ENCODE data around the gene MED28.
"Not testable (repeated sequence)": the region's sequence is repeated elsewhere in the genome, so short reads cannot be mapped to it uniquely, and the experiment has no call there.

Gene MED28

GRCh38 chr4:17647927-17648326 is 33.5 kb downstream of the MED28 start:
- Histone ChIP-seq H3K36me3 (ENCODE audit: control insufficient read depth, low read depth, low read length) (no peaks in the 10 kb centered on the region), H3K27ac (ENCODE audit: low read length) (no peak overlapping the region), H3K27me3 (ENCODE audit: control insufficient read depth, insufficient read depth, low read length) (no peaks in the 10 kb centered on the region), H3K9ac (ENCODE audit: low read length) (no peak overlapping the region), H3K4me3 (ENCODE audit: low read length) (no peak overlapping the region), H3K4me1 (ENCODE audit: control insufficient read depth, low read depth, low read length) (no peaks in the 10 kb centered on the region), H3K9me3 (ENCODE audit: control insufficient read depth, low read depth, low read length) (no peaks in the 10 kb centered on the region)

- no peak overlapping the region for H3K9ac ChIP-seq (ENCODE audit: low read length)
- H3K27ac ChIP-seq (ENCODE audit: low read length): no peak overlapping the region
- no peaks in the 10 kb centered on the region for H3K4me1 ChIP-seq (ENCODE audit: control insufficient read depth, low read depth, low read length)
- no peaks in the 10 kb centered on the region for H3K27me3 ChIP-seq (ENCODE audit: control insufficient read depth, insufficient read depth, low read length)
- H3K9me3 ChIP-seq (ENCODE audit: control insufficient read depth, low read depth, low read length): no peaks in the 10 kb centered on the region
- no peak overlapping the region for H3K4me3 ChIP-seq (ENCODE audit: low read length)
- H3K36me3 ChIP-seq (ENCODE audit: control insufficient read depth, low read depth, low read length): no peaks in the 10 kb centered on the region
These were observed 36.0 kb downstream of the MED28 start for GRCh38 chr4:17650406-17650805.

- Histone ChIP-seq H3K9me3 (ENCODE audit: control insufficient read depth, low read depth, low read length) (no peaks in the 10 kb centered on the region), H3K4me1 (ENCODE audit: control insufficient read depth, low read depth, low read length) (no peaks in the 10 kb centered on the region), H3K27ac (ENCODE audit: low read length) (no peak overlapping the region), H3K4me3 (ENCODE audit: low read length) (no peak overlapping the region), H3K36me3 (ENCODE audit: control insufficient read depth, low read depth, low read length) (no peaks in the 10 kb centered on the region), H3K9ac (ENCODE audit: low read length) (no peak overlapping the region), H3K27me3 (ENCODE audit: control insufficient read depth, insufficient read depth, low read length) (no peaks in the 10 kb centered on the region)
These were observed 40.3 kb downstream of the MED28 start for GRCh38 chr4:17654701-17655100.

GRCh38 chr4:17657090-17657489 is 42.6 kb downstream of the MED28 start:
- Histone ChIP-seq H3K27ac (ENCODE audit: low read length) (no peak overlapping the region), H3K27me3 (ENCODE audit: control insufficient read depth, insufficient read depth, low read length) (no peaks in the 10 kb centered on the region), H3K9me3 (ENCODE audit: control insufficient read depth, low read depth, low read length) (no peaks in the 10 kb centered on the region), H3K36me3 (ENCODE audit: control insufficient read depth, low read depth, low read length) (no peaks in the 10 kb centered on the region), H3K4me1 (ENCODE audit: control insufficient read depth, low read depth, low read length) (no peaks in the 10 kb centered on the region), H3K4me3 (ENCODE audit: low read length) (no peak overlapping the region), H3K9ac (ENCODE audit: low read length) (no peak overlapping the region)

GRCh38 chr4:17657849-17658248 is 43.4 kb downstream of the MED28 start:
- no peaks in the 10 kb centered on the region for H3K9me3 ChIP-seq (ENCODE audit: control insufficient read depth, low read depth, low read length)
- H3K27ac ChIP-seq (ENCODE audit: low read length): no peak overlapping the region
- no peaks in the 10 kb centered on the region for H3K4me1 ChIP-seq (ENCODE audit: control insufficient read depth, low read depth, low read length)
- no peak overlapping the region for H3K9ac ChIP-seq (ENCODE audit: low read length)
- H3K27me3 ChIP-seq (ENCODE audit: control insufficient read depth, insufficient read depth, low read length): no peaks in the 10 kb centered on the region
- no peak overlapping the region for H3K4me3 ChIP-seq (ENCODE audit: low read length)
- H3K36me3 ChIP-seq (ENCODE audit: control insufficient read depth, low read depth, low read length): no peaks in the 10 kb centered on the region

- H3K27me3 ChIP-seq (ENCODE audit: control insufficient read depth, insufficient read depth, low read length); H3K36me3 ChIP-seq (ENCODE audit: control insufficient read depth, low read depth, low read length); H3K9ac ChIP-seq (ENCODE audit: low read length); H3K4me3 ChIP-seq (ENCODE audit: low read length); H3K4me1 ChIP-seq (ENCODE audit: control insufficient read depth, low read depth, low read length); H3K9me3 ChIP-seq (ENCODE audit: control insufficient read depth, low read depth, low read length); H3K27ac ChIP-seq (ENCODE audit: low read length): not testable (repeated sequence)
These were observed 44.8 kb downstream of the MED28 start for GRCh38 chr4:17659196-17659595.

GRCh38 chr4:17662694-17663093 is 48.3 kb downstream of the MED28 start:
- H3K9me3 ChIP-seq (ENCODE audit: control insufficient read depth, low read depth, low read length): no peaks in the 10 kb centered on the region
- H3K36me3 ChIP-seq (ENCODE audit: control insufficient read depth, low read depth, low read length): no peaks in the 10 kb centered on the region
- no peak overlapping the region for H3K27ac ChIP-seq (ENCODE audit: low read length)
- no peak overlapping the region for H3K9ac ChIP-seq (ENCODE audit: low read length)
- no peaks in the 10 kb centered on the region for H3K27me3 ChIP-seq (ENCODE audit: control insufficient read depth, insufficient read depth, low read length)
- no peak overlapping the region for H3K4me3 ChIP-seq (ENCODE audit: low read length)
- no peaks in the 10 kb centered on the region for H3K4me1 ChIP-seq (ENCODE audit: control insufficient read depth, low read depth, low read length)

GRCh38 chr4:17664755-17665154 is 50.3 kb downstream of the MED28 start:
- no peaks in the 10 kb centered on the region for H3K27me3 ChIP-seq (ENCODE audit: control insufficient read depth, insufficient read depth, low read length)
- no peak overlapping the region for H3K9ac ChIP-seq (ENCODE audit: low read length)
- H3K4me3 ChIP-seq (ENCODE audit: low read length): no peak overlapping the region
- no peaks in the 10 kb centered on the region for H3K4me1 ChIP-seq (ENCODE audit: control insufficient read depth, low read depth, low read length)
- no peak overlapping the region for H3K27ac ChIP-seq (ENCODE audit: low read length)
- no peaks in the 10 kb centered on the region for H3K36me3 ChIP-seq (ENCODE audit: control insufficient read depth, low read depth, low read length)
- H3K9me3 ChIP-seq (ENCODE audit: control insufficient read depth, low read depth, low read length): no peaks in the 10 kb centered on the region

GRCh38 chr4:17665346-17665745 is 50.9 kb downstream of the MED28 start:
- no peaks in the 10 kb centered on the region for H3K9me3 ChIP-seq (ENCODE audit: control insufficient read depth, low read depth, low read length)
- H3K27ac ChIP-seq (ENCODE audit: low read length): no peak overlapping the region
- no peaks in the 10 kb centered on the region for H3K4me1 ChIP-seq (ENCODE audit: control insufficient read depth, low read depth, low read length)
- no peaks in the 10 kb centered on the region for H3K27me3 ChIP-seq (ENCODE audit: control insufficient read depth, insufficient read depth, low read length)
- H3K36me3 ChIP-seq (ENCODE audit: control insufficient read depth, low read depth, low read length): no peaks in the 10 kb centered on the region
- no peak overlapping the region for H3K9ac ChIP-seq (ENCODE audit: low read length)
- H3K4me3 ChIP-seq (ENCODE audit: low read length): no peak overlapping the region

GRCh38 chr4:17665852-17666251 is 51.4 kb downstream of the MED28 start:
- H3K9ac ChIP-seq (ENCODE audit: low read length): no peak overlapping the region
- no peak overlapping the region for H3K4me3 ChIP-seq (ENCODE audit: low read length)
- H3K9me3 ChIP-seq (ENCODE audit: control insufficient read depth, low read depth, low read length): no peaks in the 10 kb centered on the region
- H3K4me1 ChIP-seq (ENCODE audit: control insufficient read depth, low read depth, low read length): no peaks in the 10 kb centered on the region
- no peak overlapping the region for H3K27ac ChIP-seq (ENCODE audit: low read length)
- no peaks in the 10 kb centered on the region for H3K27me3 ChIP-seq (ENCODE audit: control insufficient read depth, insufficient read depth, low read length)
- no peaks in the 10 kb centered on the region for H3K36me3 ChIP-seq (ENCODE audit: control insufficient read depth, low read depth, low read length)

GRCh38 chr4:17667253-17667652 is 52.8 kb downstream of the MED28 start:
- H3K27ac ChIP-seq (ENCODE audit: low read length): no peak overlapping the region
- no peaks in the 10 kb centered on the region for H3K9me3 ChIP-seq (ENCODE audit: control insufficient read depth, low read depth, low read length)
- no peaks in the 10 kb centered on the region for H3K4me1 ChIP-seq (ENCODE audit: control insufficient read depth, low read depth, low read length)
- no peaks in the 10 kb centered on the region for H3K27me3 ChIP-seq (ENCODE audit: control insufficient read depth, insufficient read depth, low read length)
- H3K36me3 ChIP-seq (ENCODE audit: control insufficient read depth, low read depth, low read length): no peaks in the 10 kb centered on the region
- no peak overlapping the region for H3K4me3 ChIP-seq (ENCODE audit: low read length)
- no peak overlapping the region for H3K9ac ChIP-seq (ENCODE audit: low read length)

- Histone ChIP-seq H3K4me1 (ENCODE audit: control insufficient read depth, low read depth, low read length) (no peaks in the 10 kb centered on the region), H3K9ac (ENCODE audit: low read length) (no peak overlapping the region), H3K27ac (ENCODE audit: low read length) (no peak overlapping the region), H3K27me3 (ENCODE audit: control insufficient read depth, insufficient read depth, low read length) (no peaks in the 10 kb centered on the region), H3K9me3 (ENCODE audit: control insufficient read depth, low read depth, low read length) (no peaks in the 10 kb centered on the region), H3K4me3 (ENCODE audit: low read length) (no peak overlapping the region), H3K36me3 (ENCODE audit: control insufficient read depth, low read depth, low read length) (no peaks in the 10 kb centered on the region)
These were observed 53.3 kb downstream of the MED28 start for GRCh38 chr4:17667653-17668201.

All from iPS-18a (cell line).